Measurements from ENCODE around the gene CDK6.
"Not testable (repeated sequence)": the region's sequence is repeated elsewhere in the genome, so short reads cannot be mapped to it uniquely, and the experiment has no call there.

- TF ChIP-seq CTCF (IDR thresholded peaks at IDR 0.05 in 4 of 5, conservative IDR thresholded peaks at IDR 0.05 in 1 of 5); POLR2A (IDR thresholded peaks at IDR 0.05): not testable (repeated sequence)
Measured at GRCh38 chr7:92886039-92886438, 49.7 kb upstream of the CDK6 start.
